ENCODE data around the gene C6orf132.

GRCh38 chr6:42118162-42119001, 24.0 kb downstream of the C6orf132 start:
- no peak for TF ChIP-seq CTCF (conservative IDR thresholded peaks at IDR 0.05; ENCODE audit: low read depth, low read length)
- TF ChIP-seq EZH2 (IDR thresholded peaks at IDR 0.05; ENCODE audit: low read length, unreplicated experiment) = no peak

Measured in PC-3 (cell line).